ACC112 (cell line): ENCODE measurements around the gene ABTB1.
"Not testable (repeated sequence)": the region's sequence is repeated elsewhere in the genome, so short reads cannot be mapped to it uniquely, and the experiment has no call there.

Experiments
- H2AFZ ChIP-seq: fragments of 200-600 bp; sonication (generic); one replicate; pipeline ENCODE4 v1.6.0; 2017; ENCODE audit warnings: antibody characterized with exemption, low read length; ENCODE audit not compliant: unreplicated experiment
- H3K27ac ChIP-seq: fragments of 200-600 bp; sonication (generic); 2 replicates; pipeline ENCODE4 v1.5.1; 2014; ENCODE audit warnings: low read depth, mild to moderate bottlenecking, antibody characterized with exemption, low read length, moderate library complexity
- H3K27me3 ChIP-seq: fragments of 200-600 bp; sonication (generic); 2 replicates; pipeline ENCODE4 v1.6.1; 2014; ENCODE audit warnings: mild to moderate bottlenecking, antibody characterized with exemption, low read length, moderate library complexity, mixed read lengths; ENCODE audit not compliant: insufficient read depth
- H3K36me3 ChIP-seq: fragments of 200-600 bp; sonication (generic); 2 replicates; pipeline ENCODE4 v1.6.1; 2016; ENCODE audit warnings: mild to moderate bottlenecking, antibody characterized with exemption, low read length, moderate library complexity, mixed read lengths; ENCODE audit not compliant: insufficient read depth
- H3K4me1 ChIP-seq: fragments of 200-600 bp; sonication (generic); one replicate; pipeline ENCODE4 v1.6.1; 2016; ENCODE audit warnings: low read length, mixed read lengths; ENCODE audit not compliant: insufficient read depth, unreplicated experiment, control insufficient read depth
- H3K4me3 ChIP-seq: fragments of 200-600 bp; sonication (generic); 2 replicates; pipeline ENCODE4 v1.5.1; 2014; ENCODE audit warnings: mild to moderate bottlenecking, low read depth, low read length
- H3K79me2 ChIP-seq: fragments of 200-600 bp; sonication (generic); one replicate; pipeline ENCODE4 v1.6.0; 2016; ENCODE audit warnings: low read length; ENCODE audit not compliant: control insufficient read depth, unreplicated experiment, insufficient read depth

ABTB1 gene

GRCh38 chr3:127679534-127680145 lies 6.9 kb downstream of the ABTB1 start:
- peaks cover 5% of the 10 kb centered on the region for H3K4me1 ChIP-seq

GRCh38 chr3:127680146-127680661 lies 7.5 kb downstream of the ABTB1 start:
- peaks cover 5% of the 10 kb centered on the region for H3K4me1 ChIP-seq
- H3K79me2 ChIP-seq = no peaks in the 10 kb centered on the region
- no peaks in the 10 kb centered on the region for H3K27me3 ChIP-seq
- no peak overlapping the region for H3K27ac ChIP-seq
- no peak overlapping the region for H2AFZ ChIP-seq
- no peaks in the 10 kb centered on the region for H3K36me3 ChIP-seq
- no peak overlapping the region for H3K4me3 ChIP-seq

More at GRCh38 chr3:127679534-127680145, 6.9 kb downstream of the ABTB1 start:
- no peak overlapping the region for H3K4me3 ChIP-seq
- no peaks in the 10 kb centered on the region for H3K36me3 ChIP-seq
- no peak overlapping the region for H2AFZ ChIP-seq
- no peaks in the 10 kb centered on the region for H3K79me2 ChIP-seq
- H3K27ac ChIP-seq = no peak overlapping the region
- H3K27me3 ChIP-seq = no peaks in the 10 kb centered on the region

GRCh38 chr3:127680798-127681221 lies 8.1 kb downstream of the ABTB1 start:
- H2AFZ ChIP-seq = no peak overlapping the region
- peaks cover 5% of the 10 kb centered on the region for H3K4me1 ChIP-seq
- no peaks in the 10 kb centered on the region for H3K27me3 ChIP-seq
- no peak overlapping the region for H3K27ac ChIP-seq
- no peak overlapping the region for H3K4me3 ChIP-seq
- no peaks in the 10 kb centered on the region for H3K36me3 ChIP-seq
- no peaks in the 10 kb centered on the region for H3K79me2 ChIP-seq

- H2AFZ ChIP-seq, H3K79me2 ChIP-seq, H3K27me3 ChIP-seq, H3K4me1 ChIP-seq, H3K27ac ChIP-seq, H3K36me3 ChIP-seq, H3K4me3 ChIP-seq: not testable (repeated sequence)
These were observed 9.4 kb downstream of the ABTB1 start for GRCh38 chr3:127682175-127682554.

GRCh38 chr3:127682561-127682960 lies 9.8 kb downstream of the ABTB1 start:
- Histone ChIP-seq H3K79me2 (no peaks in the 10 kb centered on the region), H3K4me1 (peaks cover 5% of the 10 kb centered on the region), H3K36me3 (no peaks in the 10 kb centered on the region), H2AFZ (no peak overlapping the region), H3K27me3 (no peaks in the 10 kb centered on the region), H3K27ac (no peak overlapping the region), H3K4me3 (no peak overlapping the region)

GRCh38 chr3:127684871-127685707 lies 12.3 kb downstream of the ABTB1 start:
- Histone ChIP-seq H2AFZ (no peak overlapping the region), H3K4me1 (peaks cover 13% of the 10 kb centered on the region), H3K27ac (no peak overlapping the region), H3K36me3 (no peaks in the 10 kb centered on the region), H3K79me2 (no peaks in the 10 kb centered on the region), H3K4me3 (no peak overlapping the region), H3K27me3 (no peaks in the 10 kb centered on the region)

- peaks cover 21% of the 10 kb centered on the region for H3K4me1 ChIP-seq
- H3K4me3 ChIP-seq = no peak overlapping the region
- no peak overlapping the region for H3K27ac ChIP-seq
- no peaks in the 10 kb centered on the region for H3K27me3 ChIP-seq
- H2AFZ ChIP-seq = no peak overlapping the region
- H3K79me2 ChIP-seq = no peaks in the 10 kb centered on the region
- no peaks in the 10 kb centered on the region for H3K36me3 ChIP-seq
These were observed 13.2 kb downstream of the ABTB1 start for GRCh38 chr3:127685708-127686511.

GRCh38 chr3:127686512-127686894 lies 13.8 kb downstream of the ABTB1 start:
- H3K4me1 ChIP-seq = peaks cover 21% of the 10 kb centered on the region
- no peaks in the 10 kb centered on the region for H3K79me2 ChIP-seq
- no peaks in the 10 kb centered on the region for H3K27me3 ChIP-seq
- no peak overlapping the region for H3K27ac ChIP-seq
- H2AFZ ChIP-seq = no peak overlapping the region
- H3K4me3 ChIP-seq = no peak overlapping the region
- no peaks in the 10 kb centered on the region for H3K36me3 ChIP-seq

GRCh38 chr3:127687228-127687737 lies 14.5 kb downstream of the ABTB1 start:
- Histone ChIP-seq H3K27me3 (no peaks in the 10 kb centered on the region), H3K36me3 (no peaks in the 10 kb centered on the region), H3K4me3 (no peak overlapping the region), H3K4me1 (peaks cover 21% of the 10 kb centered on the region), H2AFZ (no peak overlapping the region), H3K79me2 (no peaks in the 10 kb centered on the region), H3K27ac (no peak overlapping the region)

GRCh38 chr3:127688022-127688415 lies 15.3 kb downstream of the ABTB1 start:
- no peak overlapping the region for H3K4me3 ChIP-seq
- peaks cover 21% of the 10 kb centered on the region for H3K4me1 ChIP-seq
- H3K36me3 ChIP-seq = no peaks in the 10 kb centered on the region
- no peak overlapping the region for H3K27ac ChIP-seq
- H2AFZ ChIP-seq = no peak overlapping the region
- no peaks in the 10 kb centered on the region for H3K27me3 ChIP-seq
- H3K79me2 ChIP-seq = no peaks in the 10 kb centered on the region
